Cardiac fibroblast (primary cell): ENCODE measurements around the gene YWHAE.

Experiments used
- DNase-seq, 2 donors: peaks; one replicate each; pipeline versions ENCODE4 v3.0.0 to v3.0.0-alpha.2; 2010; ENCODE audit warnings: low read depth in 2 of 2
- H3K4me3 ChIP-seq, 2 donors: replicated peaks in 1 of 2; 1 replicate in 1 of 2; 2 replicates in 1 of 2; pipeline ENCODE4 v1.5.1; 2011; ENCODE audit warnings: low read depth in 2 of 2, low read length in 2 of 2, mild to moderate bottlenecking in 2 of 2, moderate library complexity in 1 of 2
- CTCF ChIP-seq: IDR thresholded peaks from one replicate; pipeline ENCODE4 v1.5.1; 2011; ENCODE audit warnings: low read depth, mild to moderate bottlenecking, low read length, inconsistent platforms

The YWHAE gene

GRCh38 chr17:1440921-1441320, 40.9 kb upstream of the YWHAE start:
- no peak for DNase-seq
- H3K4me3 ChIP-seq, result no peak overlapping the region
- TF ChIP-seq CTCF, result no peak

DNA sequence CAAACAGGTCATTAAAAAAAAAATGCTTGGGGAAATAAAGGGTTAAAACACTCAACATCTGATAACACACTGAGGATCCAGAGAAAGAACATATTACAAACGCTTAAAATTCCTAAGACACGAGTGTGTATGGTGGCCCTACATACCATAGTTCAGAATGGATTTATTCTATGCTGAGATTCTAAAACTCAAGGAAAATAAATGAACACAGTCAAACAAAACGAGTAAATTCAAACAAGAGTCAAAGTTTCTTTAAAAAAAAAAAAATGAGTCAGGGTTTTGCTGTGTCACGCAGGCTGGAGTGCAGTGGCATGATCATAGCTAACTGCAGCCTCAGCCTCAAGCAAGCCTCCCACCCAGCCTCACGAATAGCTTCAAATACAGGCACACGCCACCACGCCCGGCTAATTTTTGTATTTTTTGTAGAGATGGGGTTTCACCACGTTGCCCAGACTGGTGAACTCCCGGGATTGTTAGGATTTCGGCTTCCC, 38.6 kb upstream of the YWHAE start:
- peak; percentile 67 to 81 for DNase-seq
- H3K4me3 ChIP-seq, result no peak overlapping the region
- no peak for TF ChIP-seq CTCF

- no peak for TF ChIP-seq CTCF
- no peak for DNase-seq
- no peak overlapping the region for H3K4me3 ChIP-seq
Observed at GRCh38 chr17:1435326-1435725, 35.3 kb upstream of the YWHAE start.

DNA sequence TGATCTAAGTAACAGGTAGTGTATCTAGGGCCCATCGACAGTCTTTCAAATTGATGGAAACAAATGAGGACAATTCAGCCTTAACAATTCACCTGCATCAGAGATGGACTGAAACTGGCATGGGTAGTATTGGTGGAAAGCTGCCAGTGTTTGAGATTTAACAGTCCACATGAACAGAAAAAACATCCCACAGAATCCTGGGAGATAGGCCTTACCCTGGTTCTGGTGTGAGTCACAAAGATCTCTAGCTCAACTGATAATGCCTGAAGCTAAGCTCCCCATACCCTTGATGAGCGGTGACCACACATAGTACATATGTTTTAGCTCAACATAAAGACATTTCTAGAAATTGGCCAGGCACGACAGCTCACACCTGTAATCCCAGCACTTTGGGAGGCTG, 34.1 kb upstream of the YWHAE start:
- no peak for TF ChIP-seq CTCF
- peak in 1 of 2 donors; percentile 30 for DNase-seq
- H3K4me3 ChIP-seq, result no peak overlapping the region

DNA sequence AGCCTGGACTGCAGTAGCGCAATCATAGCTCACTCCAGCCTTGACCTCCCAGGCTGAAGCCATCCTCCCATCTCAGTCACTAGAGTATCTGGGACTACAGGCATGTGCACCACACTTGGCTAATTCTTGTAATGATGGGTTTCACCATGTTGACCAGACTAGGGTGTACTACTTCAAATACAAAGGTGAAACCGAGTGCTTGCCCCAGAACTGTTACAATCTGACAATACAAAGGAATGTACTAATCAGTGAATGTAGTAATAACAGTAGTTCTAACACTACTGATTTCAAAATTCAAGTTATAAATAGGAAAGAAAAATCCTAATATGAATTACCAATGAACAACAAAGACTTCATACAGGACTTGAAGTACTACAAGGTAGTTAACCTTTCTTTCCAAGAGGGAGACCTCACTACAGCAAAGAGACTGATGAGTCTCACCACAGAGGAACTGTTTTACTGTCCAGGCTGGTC, 31.6 kb upstream of the YWHAE start:
- no peak for TF ChIP-seq CTCF
- no peak for DNase-seq
- no peak overlapping the region for H3K4me3 ChIP-seq

GRCh38 chr17:1423456-1424135, 23.6 kb upstream of the YWHAE start:
- no peak overlapping the region for H3K4me3 ChIP-seq

More at GRCh38 chr17:1423456-1424135, 23.6 kb upstream of the YWHAE start:
- TF ChIP-seq CTCF, result no peak
- no peak for DNase-seq
